Lower leg skin (tissue), 4 donors: ENCODE results near the gene TSG101. TPM values are rescaled to one million over a fixed set of nuclear protein-coding genes. Genes with fewer than 3 reads are reported as not detected.
A peak's percentile ranks its signal among the peaks of the same experiment; 100 is the strongest.

ENCODE experiments used
- DNase-seq, 2 donors: peaks; one replicate each; pipeline ENCODE4 v3.0.0-alpha.2; 2019; ENCODE audit warnings: low spot score in 2 of 2
- H3K4me3 ChIP-seq: fragments of 200-600 bp; sonication (generic); 2 replicates; pipeline ENCODE4 v1.5.1; 2017; ENCODE audit warnings: mild to moderate bottlenecking, low read depth; ENCODE audit not compliant: poor library complexity, severe bottlenecking
- POLR2A ChIP-seq, 2 donors: fragments of 450-650 bp; IDR thresholded peaks; one replicate each; pipeline ENCODE4 v1.6.1; 2016 to 2017; ENCODE audit warnings: antibody characterized with exemption in 2 of 2, mild to moderate bottlenecking in 1 of 2, moderate library complexity in 1 of 2
- WGBS, 2 donors: methylation state at CpG; one replicate each; pipeline ENCODE4 v1.1.5; 2018; 5-methylcytosine and 5-hydroxymethylcytosine counted together
- intact Hi-C: fragments of 100-400 bp; cut with DNase I; formaldehyde crosslinking; loops from one replicate; pipeline ENCODE4 v1.15.0; 2023; ENCODE audit warnings: low total_unique reads
- total RNA-seq, 4 donors: library from RNA; depleted of rRNA; stranded (reverse); fragments of >200 nt; gene quantifications; one replicate each; pipeline ENCODE4 v1.1.0, GENCODE V29; 2016
- TF ChIP-seq, protein P1 (sequence below), 3 donors: fragments of 450-650 bp; IDR thresholded peaks; one replicate each; pipeline ENCODE4 v1.5.1; 2016; ENCODE audit warnings: antibody characterized with exemption in 3 of 3, mild to moderate bottlenecking in 3 of 3, moderate library complexity in 2 of 3

TSG101 gene, protein sequence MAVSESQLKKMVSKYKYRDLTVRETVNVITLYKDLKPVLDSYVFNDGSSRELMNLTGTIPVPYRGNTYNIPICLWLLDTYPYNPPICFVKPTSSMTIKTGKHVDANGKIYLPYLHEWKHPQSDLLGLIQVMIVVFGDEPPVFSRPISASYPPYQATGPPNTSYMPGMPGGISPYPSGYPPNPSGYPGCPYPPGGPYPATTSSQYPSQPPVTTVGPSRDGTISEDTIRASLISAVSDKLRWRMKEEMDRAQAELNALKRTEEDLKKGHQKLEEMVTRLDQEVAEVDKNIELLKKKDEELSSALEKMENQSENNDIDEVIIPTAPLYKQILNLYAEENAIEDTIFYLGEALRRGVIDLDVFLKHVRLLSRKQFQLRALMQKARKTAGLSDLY
- 100 to 1,000 TPM in 1 of 4 donors, 10 to 100 TPM in 3; 76.9 to 103 (median 85.8) TPM for total RNA-seq

DNA sequence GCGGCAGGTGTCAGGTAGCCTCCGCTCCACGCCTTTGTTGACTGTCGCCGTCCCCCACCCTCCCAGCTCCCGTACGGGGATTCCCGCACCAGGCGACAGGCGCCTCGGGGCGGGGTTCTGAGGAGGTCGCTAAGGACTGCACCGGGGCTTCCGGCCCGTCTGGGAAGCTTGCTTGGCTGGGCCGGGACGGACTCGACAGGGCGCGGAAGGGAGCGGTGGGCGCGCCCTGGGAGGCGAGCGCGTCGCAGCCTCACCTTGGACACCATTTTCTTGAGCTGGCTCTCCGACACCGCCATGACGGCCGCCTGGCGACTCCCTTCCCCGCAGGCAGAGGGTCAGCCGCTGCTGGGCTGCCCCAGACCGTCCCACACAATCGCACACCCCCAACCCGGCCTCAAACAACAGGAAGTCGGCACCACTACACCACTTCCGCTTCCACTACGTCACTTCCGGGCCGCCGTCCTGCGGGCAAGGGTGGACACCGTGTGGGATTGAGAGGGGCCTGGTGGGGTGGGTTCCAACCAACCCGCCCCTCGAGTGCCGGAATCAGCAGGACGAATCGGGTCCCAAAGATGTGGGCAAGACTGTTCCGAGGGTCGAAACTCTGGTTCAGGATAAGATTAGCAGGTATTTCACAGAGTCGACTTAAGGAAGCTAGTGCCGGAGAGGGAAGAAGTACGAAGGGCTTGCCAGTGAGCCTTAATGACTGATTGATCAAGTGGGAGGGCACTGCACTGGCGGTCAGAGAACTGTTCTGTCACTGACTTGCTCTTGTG lies at the start of gene TSG101:
TSS of gene TSG101 (minus strand) at position 422 of the 776 bp plus-strand sequence. CDS start at position 296, 126 bp downstream.
- intact Hi-C loops: loop anchor here (10.0 kb wide), 1 partner anchor 48 kb away; no protein-coding TSS in a partner anchor
- TF ChIP-seq, protein P1, sequence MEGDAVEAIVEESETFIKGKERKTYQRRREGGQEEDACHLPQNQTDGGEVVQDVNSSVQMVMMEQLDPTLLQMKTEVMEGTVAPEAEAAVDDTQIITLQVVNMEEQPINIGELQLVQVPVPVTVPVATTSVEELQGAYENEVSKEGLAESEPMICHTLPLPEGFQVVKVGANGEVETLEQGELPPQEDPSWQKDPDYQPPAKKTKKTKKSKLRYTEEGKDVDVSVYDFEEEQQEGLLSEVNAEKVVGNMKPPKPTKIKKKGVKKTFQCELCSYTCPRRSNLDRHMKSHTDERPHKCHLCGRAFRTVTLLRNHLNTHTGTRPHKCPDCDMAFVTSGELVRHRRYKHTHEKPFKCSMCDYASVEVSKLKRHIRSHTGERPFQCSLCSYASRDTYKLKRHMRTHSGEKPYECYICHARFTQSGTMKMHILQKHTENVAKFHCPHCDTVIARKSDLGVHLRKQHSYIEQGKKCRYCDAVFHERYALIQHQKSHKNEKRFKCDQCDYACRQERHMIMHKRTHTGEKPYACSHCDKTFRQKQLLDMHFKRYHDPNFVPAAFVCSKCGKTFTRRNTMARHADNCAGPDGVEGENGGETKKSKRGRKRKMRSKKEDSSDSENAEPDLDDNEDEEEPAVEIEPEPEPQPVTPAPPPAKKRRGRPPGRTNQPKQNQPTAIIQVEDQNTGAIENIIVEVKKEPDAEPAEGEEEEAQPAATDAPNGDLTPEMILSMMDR (IDR thresholded peaks at IDR 0.05): no peak
- peak in 1 of 2 donors; percentile 56 for TF ChIP-seq POLR2A (IDR thresholded peaks at IDR 0.05)
- H3K4me3 ChIP-seq: peak within 1 kb of the TSS; percentile 86
- DNase-seq: peak; percentile 87 to 98
- 0 to 1% methylated on average over 37 to 42 of the region's 57 CpGs for WGBS, 2 donors

DNA sequence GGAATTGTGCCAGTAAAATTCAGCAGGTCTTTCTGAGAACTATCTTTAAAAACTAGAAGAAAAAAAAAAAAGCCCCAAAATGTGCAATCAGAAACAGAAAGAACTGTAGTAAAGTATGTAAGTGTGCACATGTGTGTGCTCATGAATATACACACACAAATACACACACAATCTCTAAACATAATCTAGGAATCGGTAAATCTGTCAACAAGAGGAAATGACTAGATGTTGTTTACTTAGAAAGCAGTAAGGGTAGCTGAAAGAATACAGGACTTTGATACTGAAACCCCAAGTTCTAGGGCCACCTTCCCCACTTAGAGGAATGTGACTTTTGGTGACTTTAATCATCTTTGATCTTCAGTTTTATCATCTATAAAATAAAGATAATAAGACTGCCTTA lies 48.6 kb upstream of the TSG101 start:
- H3K4me3 ChIP-seq: no peak overlapping the region
- WGBS, 2 donors: 80 to 86% methylated on average over 1 of the region's 1 CpG
- DNase-seq: no peak
- TF ChIP-seq, protein P1 (IDR thresholded peaks at IDR 0.05): no peak
- no peak for TF ChIP-seq POLR2A (IDR thresholded peaks at IDR 0.05)
- intact Hi-C loops: loop anchor here (10.0 kb wide), 1 partner anchor 51 kb away; the partner anchor contains the start of gene TSG101

DNA sequence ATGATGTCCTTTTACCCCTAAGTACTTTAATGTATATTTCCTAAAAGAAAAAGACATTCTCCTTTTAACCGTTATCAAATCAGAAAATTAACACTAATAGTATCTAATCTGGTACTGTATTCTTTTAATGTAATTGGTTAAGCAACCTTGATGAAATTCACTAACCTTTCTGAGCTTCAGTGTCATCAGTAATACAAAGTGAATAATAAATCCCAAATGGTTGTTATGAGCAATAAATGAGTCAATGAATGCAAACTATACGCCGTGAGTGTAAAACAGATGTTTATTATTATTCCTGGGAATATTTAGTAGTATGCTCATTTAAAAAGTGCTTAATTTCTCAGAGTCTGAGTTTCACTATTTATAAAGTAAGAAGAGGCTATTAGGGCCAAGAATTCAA lies 40.3 kb upstream of the TSG101 start:
- DNase-seq: no peak
- H3K4me3 ChIP-seq: no peak overlapping the region
- TF ChIP-seq, protein P1 (IDR thresholded peaks at IDR 0.05): no peak
- no peak for TF ChIP-seq POLR2A (IDR thresholded peaks at IDR 0.05)
- intact Hi-C loops: no loop called here
- 75 to 79% methylated on average over 3 of the region's 3 CpGs for WGBS, 2 donors

DNA sequence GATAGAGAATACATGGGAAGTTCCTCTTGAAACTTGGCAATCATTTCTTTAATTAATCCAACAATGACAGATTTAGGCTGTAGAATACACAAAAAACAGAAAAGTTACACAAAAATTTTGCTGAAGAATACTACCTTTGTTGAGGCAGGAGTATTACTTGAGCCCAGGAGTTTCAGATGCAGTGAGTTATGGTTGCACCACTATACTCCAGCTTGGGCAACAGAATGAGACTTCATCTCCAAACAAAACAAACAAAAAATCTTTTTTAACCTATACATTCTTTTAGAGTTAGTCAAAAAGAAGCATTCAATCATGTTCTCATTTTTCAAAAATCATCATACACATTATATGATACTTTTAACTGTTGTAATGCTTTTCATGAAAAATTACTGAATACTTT lies 39.7 kb upstream of the TSG101 start:
- no peak for DNase-seq
- intact Hi-C loops: no loop called here

DNA sequence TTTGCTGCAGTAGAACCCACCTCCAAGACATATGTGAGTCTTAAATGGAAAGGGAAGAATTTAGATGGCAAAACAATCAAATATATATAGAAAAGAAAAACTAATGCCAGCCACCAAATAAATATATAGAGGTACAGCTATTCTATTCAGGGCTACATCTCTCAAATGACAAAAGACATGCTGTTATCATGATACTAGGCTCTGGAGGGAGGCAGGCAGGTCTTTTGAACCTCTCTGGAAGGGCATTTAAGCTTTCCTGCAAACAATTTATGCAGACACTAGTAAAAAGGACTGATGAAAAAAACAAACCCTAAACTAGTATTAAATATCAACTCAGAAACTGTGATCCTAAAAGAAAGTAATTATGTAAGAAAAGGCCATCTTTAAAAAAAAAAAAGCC lies 37.4 kb upstream of the TSG101 start:
- intact Hi-C loops: no loop called here
- DNase-seq: no peak
- no peak for TF ChIP-seq POLR2A (IDR thresholded peaks at IDR 0.05)
- TF ChIP-seq, protein P1 (IDR thresholded peaks at IDR 0.05): no peak
- no peak overlapping the region for H3K4me3 ChIP-seq

More for the DNA sequence above, 39.7 kb upstream of the TSG101 start:
- TF ChIP-seq, protein P1 (IDR thresholded peaks at IDR 0.05): no peak
- no peak for TF ChIP-seq POLR2A (IDR thresholded peaks at IDR 0.05)
- H3K4me3 ChIP-seq: no peak overlapping the region
